Ramos (cell line): ENCODE measurements around the gene DSG3.

Source experiments
- in situ Hi-C: fragments of 300-500 bp; cut with MboI; formaldehyde crosslinking; loops from one replicate; pipeline ENCODE4 v1.14.3; 2022; ENCODE audit warnings: low sequenced_read_pairs; ENCODE audit not compliant: unreplicated experiment

DSG3 gene

DNA sequence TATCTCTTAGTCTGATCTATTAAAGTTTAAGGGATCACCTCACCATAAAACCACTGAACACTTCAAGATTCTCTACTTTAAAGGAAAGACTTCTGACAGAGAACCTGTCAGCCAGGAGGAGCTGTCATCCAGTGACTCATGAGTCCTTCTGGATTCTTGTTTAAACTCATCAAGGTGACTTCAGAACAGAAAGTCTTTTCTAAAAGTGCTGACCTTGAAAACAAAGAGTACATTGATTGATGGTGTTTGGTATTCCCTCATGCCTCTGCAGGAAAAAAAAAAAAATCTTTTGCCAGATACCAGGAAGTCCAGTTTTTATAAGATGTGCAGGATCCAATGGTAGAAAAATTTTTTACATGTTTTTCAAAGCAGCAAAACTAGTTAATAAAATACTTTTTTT is 62.8 kb downstream of the DSG3 start:
- in situ Hi-C loops: no loop called here

DNA sequence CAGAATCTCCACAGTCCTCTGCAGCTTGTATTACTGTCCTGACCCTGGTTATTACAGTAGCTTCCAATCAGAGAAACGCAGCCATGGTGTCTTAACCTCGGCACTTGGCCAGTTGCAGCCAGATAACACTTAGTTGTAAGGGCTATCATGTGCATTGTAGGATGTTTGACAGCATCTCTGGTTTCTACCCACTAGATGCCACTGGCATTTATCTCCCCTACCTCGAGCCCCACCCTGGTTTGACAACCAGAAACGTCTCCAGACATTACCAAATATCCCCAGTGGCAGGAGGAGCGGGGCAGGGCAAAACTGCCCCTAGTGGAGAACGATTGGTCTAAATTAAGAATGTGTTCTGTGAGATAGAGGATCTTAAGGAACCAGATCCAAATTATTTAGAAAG is 63.6 kb downstream of the DSG3 start:
- in situ Hi-C loops: no loop called here

DNA sequence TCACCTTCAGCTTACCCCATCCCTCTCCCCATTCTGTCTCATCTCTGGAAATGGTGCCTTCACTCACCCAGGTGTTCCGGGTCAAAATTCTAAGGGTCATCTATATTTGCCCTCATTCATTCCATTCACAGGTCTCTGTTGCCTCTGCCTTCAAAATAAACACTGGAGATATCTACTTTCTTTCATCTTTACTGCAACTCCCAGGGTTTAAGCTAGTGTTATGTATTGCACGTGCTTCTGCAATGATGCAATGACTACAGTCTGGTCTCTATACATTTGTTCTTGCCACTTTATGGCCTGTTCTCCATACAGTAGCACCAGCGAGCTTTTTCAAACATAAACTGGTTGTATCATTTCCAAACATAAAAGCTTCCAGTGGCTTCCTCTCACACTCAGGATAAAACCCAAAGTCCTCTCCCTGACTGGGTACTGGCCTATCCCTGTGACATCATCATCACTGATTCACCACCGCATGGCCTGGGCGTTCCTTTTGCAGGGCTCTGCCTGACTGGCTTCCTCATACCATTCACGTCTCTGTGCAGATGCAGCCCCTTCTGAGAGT is 64.7 kb downstream of the DSG3 start:
- in situ Hi-C loops: no loop called here

DNA sequence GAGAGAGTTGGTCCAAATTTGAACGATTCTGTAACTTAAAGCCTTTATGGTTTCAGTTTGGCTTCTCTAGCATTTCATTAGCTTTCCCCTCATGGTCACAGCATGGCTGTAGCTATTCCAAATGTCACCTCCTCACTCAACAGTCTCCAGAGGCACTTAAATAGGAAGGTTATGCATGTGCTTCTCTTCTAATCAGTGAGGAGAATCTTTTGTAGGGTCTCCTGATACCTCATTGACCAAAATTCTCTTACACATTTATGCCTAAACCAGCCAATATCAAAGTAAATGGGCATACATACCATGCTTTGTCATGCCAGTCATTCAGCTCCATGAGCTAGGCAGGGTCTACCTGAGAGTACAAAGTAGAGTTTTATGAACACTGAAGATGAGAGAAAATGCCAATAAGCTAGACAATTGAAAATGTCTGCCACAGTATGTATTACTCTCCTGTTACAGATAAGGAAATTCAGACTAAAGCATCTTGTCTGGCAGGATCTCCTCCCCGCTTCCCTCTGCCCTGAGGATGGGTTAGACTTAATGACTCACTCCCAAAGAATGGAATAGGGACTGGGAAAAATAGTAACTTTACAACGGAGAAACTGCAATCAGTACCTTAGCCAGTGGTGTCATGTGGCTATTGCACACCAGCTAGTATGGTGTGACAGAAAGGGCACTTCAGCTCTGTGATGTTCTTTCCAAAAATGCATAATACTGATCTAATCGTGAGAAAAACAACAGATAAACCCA is 65.8 kb downstream of the DSG3 start:
- in situ Hi-C loops: no loop called here

DNA sequence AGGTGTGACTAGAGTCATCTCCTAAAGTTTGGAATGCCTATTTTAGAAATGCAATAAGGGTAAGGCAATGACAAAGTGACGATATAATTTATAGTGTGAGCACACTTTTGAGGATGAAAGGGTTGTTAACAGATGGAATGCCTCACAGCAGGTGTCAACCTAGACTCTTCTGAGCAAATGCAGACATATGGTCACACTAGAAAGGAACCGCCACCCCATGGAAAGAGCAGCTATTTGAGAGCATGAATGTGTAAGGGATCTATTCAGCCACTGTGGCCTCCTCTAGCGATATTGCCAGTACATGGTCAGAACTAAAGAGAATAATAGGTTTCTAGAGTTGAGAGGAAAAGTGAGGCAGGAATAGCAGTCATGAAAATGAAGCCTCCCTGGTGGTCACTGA is 68.9 kb downstream of the DSG3 start:
- in situ Hi-C loops: no loop called here

DNA sequence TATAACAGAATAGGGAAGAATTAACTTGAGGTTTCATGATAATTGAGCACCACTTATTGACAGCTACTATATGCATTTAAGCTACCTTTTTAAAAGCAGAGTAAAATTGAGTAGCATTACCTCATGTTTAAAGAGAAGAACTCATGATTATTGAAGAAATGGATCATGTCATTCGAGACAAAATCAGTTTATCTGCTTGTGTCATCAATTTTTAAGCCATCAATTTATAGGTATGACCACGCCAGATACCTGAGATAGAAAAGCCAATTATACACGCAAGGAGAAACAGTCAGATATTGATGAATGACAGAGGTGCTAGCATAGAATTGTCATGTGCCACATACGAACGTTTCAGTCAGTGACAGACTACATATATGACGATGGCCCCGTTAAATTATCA is 78.8 kb downstream of the DSG3 start:
- in situ Hi-C loops: no loop called here
